ENCODE measurements around the gene ZNF423.

DNA sequence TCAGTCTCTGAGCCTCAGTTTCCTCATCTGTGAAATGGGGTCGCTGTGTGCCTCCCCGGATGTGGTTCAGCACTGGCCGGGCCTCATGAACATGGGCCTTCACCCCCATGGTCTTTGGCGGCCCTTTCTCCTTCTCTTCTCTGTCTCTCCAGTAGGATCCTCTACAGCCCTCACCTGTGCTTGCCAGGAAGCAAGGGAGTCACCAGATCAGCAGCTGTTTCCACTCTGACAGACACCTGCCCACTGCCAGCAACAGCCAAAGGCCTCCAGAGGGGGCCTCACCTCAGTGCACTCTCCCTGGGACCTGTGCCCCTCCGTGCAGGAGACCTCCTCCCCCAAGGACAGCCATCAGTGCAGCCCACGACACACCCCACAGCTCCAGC lies 392.9 kb downstream of the ZNF423 start:
- TF ChIP-seq, protein P1, sequence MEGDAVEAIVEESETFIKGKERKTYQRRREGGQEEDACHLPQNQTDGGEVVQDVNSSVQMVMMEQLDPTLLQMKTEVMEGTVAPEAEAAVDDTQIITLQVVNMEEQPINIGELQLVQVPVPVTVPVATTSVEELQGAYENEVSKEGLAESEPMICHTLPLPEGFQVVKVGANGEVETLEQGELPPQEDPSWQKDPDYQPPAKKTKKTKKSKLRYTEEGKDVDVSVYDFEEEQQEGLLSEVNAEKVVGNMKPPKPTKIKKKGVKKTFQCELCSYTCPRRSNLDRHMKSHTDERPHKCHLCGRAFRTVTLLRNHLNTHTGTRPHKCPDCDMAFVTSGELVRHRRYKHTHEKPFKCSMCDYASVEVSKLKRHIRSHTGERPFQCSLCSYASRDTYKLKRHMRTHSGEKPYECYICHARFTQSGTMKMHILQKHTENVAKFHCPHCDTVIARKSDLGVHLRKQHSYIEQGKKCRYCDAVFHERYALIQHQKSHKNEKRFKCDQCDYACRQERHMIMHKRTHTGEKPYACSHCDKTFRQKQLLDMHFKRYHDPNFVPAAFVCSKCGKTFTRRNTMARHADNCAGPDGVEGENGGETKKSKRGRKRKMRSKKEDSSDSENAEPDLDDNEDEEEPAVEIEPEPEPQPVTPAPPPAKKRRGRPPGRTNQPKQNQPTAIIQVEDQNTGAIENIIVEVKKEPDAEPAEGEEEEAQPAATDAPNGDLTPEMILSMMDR (IDR thresholded peaks at IDR 0.05) = no peak
- no peak for TF ChIP-seq POLR2A (IDR thresholded peaks at IDR 0.05)
